ENCODE data around the gene ABTB1. TPM values are rescaled to one million over a fixed set of nuclear protein-coding genes. Genes with fewer than 3 reads are reported as not detected.

Gene ABTB1
- total RNA-seq, 6 experiments from 2014 or later, result 9.5 to 14.0 (median 11.5) TPM

GRCh38 chr3:127673191-127674100 is 694 bp downstream of the ABTB1 start:
- no peak for DNase-seq
- no peaks in the 10 kb centered on the region for H3K9me3 Mint-ChIP-seq
- H3K4me1 Mint-ChIP-seq (ENCODE audit: low read depth), result peaks cover 17% of the 10 kb centered on the region
- TF ChIP-seq CTCF (IDR thresholded peaks at IDR 0.05), result no peak; the same call in 1 of the 2 replicates
- H3K36me3 Mint-ChIP-seq (ENCODE audit: low read depth), result 0 out of 2 replicates have a peak, but pooled peaks cover 3% of the 10 kb centered on the region
- H3K27me3 Mint-ChIP-seq (ENCODE audit: insufficient read depth), result peaks cover 3% of the 10 kb centered on the region
- H3K4me3 Mint-ChIP-seq, result peak overlapping the region; percentile 90
- peak overlapping the region; percentile 56 for H3K27ac Mint-ChIP-seq

DNA sequence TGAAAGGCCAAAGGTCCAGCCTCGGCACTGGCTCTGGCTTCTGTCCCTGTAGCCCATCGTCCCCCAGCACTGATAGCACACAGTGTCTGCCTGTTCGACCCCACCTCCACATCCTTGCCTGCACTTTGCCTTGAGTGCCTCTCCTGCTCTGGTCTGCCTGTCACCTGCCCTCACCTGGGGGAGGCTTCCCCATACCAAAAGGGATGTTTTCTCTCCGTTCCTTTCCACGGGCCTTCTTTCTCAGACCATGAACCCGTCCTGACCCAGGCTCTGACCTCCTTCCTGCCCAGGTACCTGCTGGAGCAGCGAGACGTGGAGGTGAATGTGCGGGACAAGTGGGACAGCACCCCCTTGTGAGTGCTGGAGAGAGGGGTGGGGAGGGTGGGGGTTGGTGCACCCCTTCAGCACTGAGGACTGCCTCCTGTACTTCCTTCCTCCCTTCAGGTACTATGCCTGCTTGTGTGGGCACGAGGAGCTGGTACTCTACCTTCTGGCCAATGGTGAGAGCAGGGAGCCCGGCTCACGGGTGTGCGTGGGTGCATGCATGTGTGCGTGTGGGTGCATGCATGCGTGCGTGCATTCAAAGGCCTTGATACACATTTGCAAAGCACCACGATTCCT is 1.5 kb downstream of the ABTB1 start:
- peak overlapping the region; percentile 56; the same call in 1 of the 2 replicates for H3K27ac Mint-ChIP-seq
- peak overlapping the region; percentile 90 for H3K4me3 Mint-ChIP-seq
- H3K4me1 Mint-ChIP-seq (ENCODE audit: low read depth), result peaks cover 17% of the 10 kb centered on the region
- TF ChIP-seq CTCF (IDR thresholded peaks at IDR 0.05), result no peak; the same call in 1 of the 2 replicates
- H3K27me3 Mint-ChIP-seq (ENCODE audit: insufficient read depth), result peaks cover 3% of the 10 kb centered on the region
- no peaks in the 10 kb centered on the region for H3K9me3 Mint-ChIP-seq
- no peak for DNase-seq
- 0 out of 2 replicates have a peak, but pooled peaks cover 3% of the 10 kb centered on the region for H3K36me3 Mint-ChIP-seq (ENCODE audit: low read depth)

- Mint-ChIP-seq H3K27me3 (ENCODE audit: insufficient read depth) (peaks cover 3% of the 10 kb centered on the region), H3K4me3 (no peak overlapping the region; the same call in 1 of the 2 replicates), H3K9me3 (no peaks in the 10 kb centered on the region), H3K4me1 (ENCODE audit: low read depth) (peaks cover 17% of the 10 kb centered on the region), H3K36me3 (ENCODE audit: low read depth) (0 out of 2 replicates have a peak, but pooled peaks cover 3% of the 10 kb centered on the region), H3K27ac (no peak overlapping the region)
- no peak for DNase-seq
- no peak for TF ChIP-seq CTCF (IDR thresholded peaks at IDR 0.05)
Observed at GRCh38 chr3:127674790-127675189, 2.0 kb downstream of the ABTB1 start.

GRCh38 chr3:127675651-127676391 is 3.1 kb downstream of the ABTB1 start:
- Mint-ChIP-seq H3K4me3 (no peak overlapping the region), H3K36me3 (ENCODE audit: low read depth) (0 out of 2 replicates have a peak, but pooled peaks cover 3% of the 10 kb centered on the region), H3K9me3 (no peaks in the 10 kb centered on the region), H3K27ac (no peak overlapping the region), H3K4me1 (ENCODE audit: low read depth) (peaks cover 17% of the 10 kb centered on the region), H3K27me3 (ENCODE audit: insufficient read depth) (peaks cover 3% of the 10 kb centered on the region)
- TF ChIP-seq CTCF (IDR thresholded peaks at IDR 0.05), result no peak
- no peak for DNase-seq

DNA sequence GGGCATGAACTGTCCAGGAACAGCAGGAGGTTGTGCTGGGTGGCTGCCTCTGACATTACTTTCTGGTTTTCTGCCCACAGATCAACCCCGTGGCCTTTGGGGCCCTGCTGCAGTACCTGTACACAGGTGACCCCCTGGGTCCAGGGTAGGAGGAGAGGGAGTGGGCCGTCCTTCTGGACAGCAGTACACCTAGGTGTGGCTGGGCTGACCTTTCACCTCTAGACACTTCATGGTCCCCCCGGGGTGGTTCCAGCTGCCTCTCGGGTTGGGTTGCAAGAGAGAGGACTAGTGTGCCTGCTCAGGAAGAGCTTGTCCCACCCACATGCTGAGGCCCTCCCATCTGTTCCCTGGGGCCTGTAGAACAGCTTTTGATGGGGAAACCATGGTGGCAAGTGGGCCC is 3.7 kb downstream of the ABTB1 start:
- peaks cover 17% of the 10 kb centered on the region for H3K4me1 Mint-ChIP-seq (ENCODE audit: low read depth)
- no peak overlapping the region for H3K4me3 Mint-ChIP-seq
- H3K27ac Mint-ChIP-seq, result no peak overlapping the region

More for the DNA sequence above, 3.7 kb downstream of the ABTB1 start:
- no peak for TF ChIP-seq CTCF (IDR thresholded peaks at IDR 0.05)
- Mint-ChIP-seq H3K27me3 (ENCODE audit: insufficient read depth) (peaks cover 3% of the 10 kb centered on the region), H3K36me3 (ENCODE audit: low read depth) (0 out of 2 replicates have a peak, but pooled peaks cover 3% of the 10 kb centered on the region), H3K9me3 (no peaks in the 10 kb centered on the region)
- no peak for DNase-seq

Measured in HFFc6 (cell line).